Gastroesophageal sphincter (tissue), 3 donors: ENCODE measurements around the gene KCNK4.

ENCODE experiments used
- CTCF ChIP-seq, 4 experiments: fragments of 200-600 bp in 2 of 4; fragments of 450-650 bp in 2 of 4; sonication (generic) in 1 of 4; IDR thresholded peaks; one replicate each; pipeline ENCODE4 v1.5.1; 2017 to 2019; ENCODE audit warnings: antibody characterized with exemption in 4 of 4, mild to moderate bottlenecking in 2 of 4, moderate library complexity in 2 of 4
- EP300 ChIP-seq: sonication (generic); formaldehyde crosslinking; IDR thresholded peaks from one replicate; pipeline ENCODE4 v1.6.1; 2017; ENCODE audit warnings: antibody characterized with exemption, mild to moderate bottlenecking
- POLR2A ChIP-seq, 2 donors: fragments of 450-650 bp; IDR thresholded peaks; one replicate each; pipeline ENCODE4 v1.6.1; 2017; ENCODE audit warnings: antibody characterized with exemption in 2 of 2, mild to moderate bottlenecking in 2 of 2, moderate library complexity in 1 of 2
- POLR2AphosphoS5 ChIP-seq: sonication (generic); formaldehyde crosslinking; IDR thresholded peaks from one replicate; pipeline ENCODE4 v1.6.1; 2017; ENCODE audit warnings: antibody characterized with exemption

DNA sequence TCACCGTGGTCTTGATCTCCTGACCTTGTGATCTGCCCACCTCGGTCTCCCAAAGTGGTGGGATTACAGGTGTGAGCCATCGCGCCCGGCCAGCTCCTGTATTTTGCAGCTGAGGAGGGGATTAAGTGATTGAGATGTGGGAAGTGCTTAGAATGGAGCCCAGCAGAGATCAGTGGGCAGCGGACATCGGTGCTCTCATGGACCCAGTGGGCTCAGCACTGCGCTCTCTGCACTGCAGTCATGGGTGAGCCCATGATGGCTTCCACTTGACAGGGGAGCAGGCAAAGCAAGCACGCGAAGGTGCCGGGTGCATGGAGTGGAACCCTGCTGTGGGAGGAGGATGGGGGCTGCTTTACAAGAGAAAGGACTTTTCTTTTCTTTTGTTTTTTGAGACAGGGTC, 39.8 kb downstream of the KCNK4 start:
- TF ChIP-seq CTCF (IDR thresholded peaks at IDR 0.05): no peak
- no peak for TF ChIP-seq POLR2A (IDR thresholded peaks at IDR 0.05)
- TF ChIP-seq EP300: no peak
- no peak for TF ChIP-seq POLR2AphosphoS5
